MM.1S (cell line): Measurements from ENCODE around the gene OR52K1.

Experiments
- DNase-seq: peaks from one replicate; pipeline ENCODE4 v3.0.0-alpha.2; 2015
- H2AFZ ChIP-seq: fragments of 300-600 bp; sonication (generic); 2 replicates; pipeline ENCODE4 v1.6.0; 2016; ENCODE audit warnings: antibody characterized with exemption, low read length
- H3F3A ChIP-seq: fragments of 300-600 bp; sonication (generic); 2 replicates; pipeline ENCODE4 v1.6.1; 2016; ENCODE audit warnings: mild to moderate bottlenecking, antibody characterized with exemption, low read length, moderate library complexity, mixed read lengths; ENCODE audit not compliant: insufficient read depth
- H3K27ac ChIP-seq: fragments of 300-600 bp; sonication (generic); 2 replicates; pipeline ENCODE4 v1.5.1; 2016; ENCODE audit warnings: mild to moderate bottlenecking, low read length
- H3K27me3 ChIP-seq: fragments of 300-600 bp; sonication (generic); replicated peaks from 2 replicates; pipeline ENCODE4 v1.6.0; 2016; ENCODE audit warnings: low read length; ENCODE audit not compliant: insufficient read depth
- H3K36me3 ChIP-seq: fragments of 300-600 bp; sonication (generic); replicated peaks from 2 replicates; pipeline ENCODE4 v1.6.1; 2016; ENCODE audit warnings: mild to moderate bottlenecking, low read length, mixed read lengths; ENCODE audit not compliant: insufficient read depth
- H3K4me1 ChIP-seq: fragments of 300-600 bp; sonication (generic); 2 replicates; pipeline ENCODE4 v1.6.1; 2016; ENCODE audit warnings: low read length, mixed read lengths
- H3K4me2 ChIP-seq: fragments of 300-600 bp; sonication (generic); 2 replicates; pipeline ENCODE4 v1.6.0; 2016; ENCODE audit warnings: low read depth, low read length
- H3K4me3 ChIP-seq: fragments of 300-600 bp; sonication (generic); 2 replicates; pipeline ENCODE4 v1.5.1; 2016; ENCODE audit warnings: low read length, mixed read lengths
- H3K79me2 ChIP-seq: fragments of 300-600 bp; sonication (generic); 2 replicates; pipeline ENCODE4 v1.6.1; 2016; ENCODE audit warnings: mixed run types, low read length, mixed read lengths
- H3K9ac ChIP-seq: fragments of 300-600 bp; sonication (generic); 2 replicates; pipeline ENCODE4 v1.6.1; 2016; ENCODE audit warnings: low read length, mixed read lengths
- H3K9me2 ChIP-seq: fragments of 300-600 bp; sonication (generic); replicated peaks from 2 replicates; pipeline ENCODE4 v1.6.1; 2016; ENCODE audit warnings: mild to moderate bottlenecking, low read length, mixed read lengths; ENCODE audit not compliant: insufficient read depth
- H3K9me3 ChIP-seq: fragments of 300-600 bp; sonication (generic); replicated peaks from 2 replicates; pipeline ENCODE4 v1.6.1; 2016; ENCODE audit warnings: mild to moderate bottlenecking, low read length, mixed read lengths; ENCODE audit not compliant: insufficient read depth
- H4K20me1 ChIP-seq: fragments of 300-600 bp; sonication (generic); 2 replicates; pipeline ENCODE4 v1.6.1; 2016; ENCODE audit warnings: mild to moderate bottlenecking, low read length, moderate library complexity, mixed read lengths; ENCODE audit not compliant: insufficient read depth
- EZH2 ChIP-seq: fragments of 300-600 bp; sonication (generic); optimal IDR thresholded peaks from 2 replicates; pipeline ENCODE3; 2017; ENCODE audit warnings: low read depth, mild to moderate bottlenecking, antibody characterized with exemption, low read length, mixed read lengths
- EZH2phosphoT487 ChIP-seq: fragments of 300-600 bp; sonication (generic); IDR thresholded peaks from 2 replicates; pipeline ENCODE4 v1.6.1; 2018; ENCODE audit warnings: antibody characterized with exemption, low read length
- TF ChIP-seq, protein P1 (sequence below): fragments of 300-600 bp; sonication (generic); IDR thresholded peaks from 2 replicates; pipeline ENCODE4 v1.5.1; 2016; ENCODE audit warnings: antibody characterized with exemption, low read length, mixed read lengths

The OR52K1 gene

DNA sequence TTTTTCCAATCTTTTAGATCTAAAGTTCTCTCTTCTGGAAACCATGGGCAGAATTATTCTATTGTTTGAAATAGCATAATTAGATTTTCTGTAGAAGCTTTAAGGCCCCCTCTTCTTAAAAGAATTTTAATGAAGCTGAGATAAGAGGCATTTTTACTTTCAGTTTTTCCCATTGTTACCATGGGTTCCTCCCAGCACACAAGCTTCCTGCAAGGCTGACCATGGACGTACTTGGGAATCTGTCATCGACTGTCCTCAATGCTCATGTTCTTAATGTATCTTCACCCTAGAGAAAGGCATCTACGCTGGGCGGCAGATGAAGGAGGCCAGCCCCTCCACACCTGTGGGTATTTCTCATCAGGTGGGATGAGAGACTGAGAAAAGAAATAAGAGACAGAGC, 22.3 kb upstream of the OR52K1 start:
- TF ChIP-seq EZH2phosphoT487 (no peak), EZH2 (no peak)
- TF ChIP-seq, protein P1, sequence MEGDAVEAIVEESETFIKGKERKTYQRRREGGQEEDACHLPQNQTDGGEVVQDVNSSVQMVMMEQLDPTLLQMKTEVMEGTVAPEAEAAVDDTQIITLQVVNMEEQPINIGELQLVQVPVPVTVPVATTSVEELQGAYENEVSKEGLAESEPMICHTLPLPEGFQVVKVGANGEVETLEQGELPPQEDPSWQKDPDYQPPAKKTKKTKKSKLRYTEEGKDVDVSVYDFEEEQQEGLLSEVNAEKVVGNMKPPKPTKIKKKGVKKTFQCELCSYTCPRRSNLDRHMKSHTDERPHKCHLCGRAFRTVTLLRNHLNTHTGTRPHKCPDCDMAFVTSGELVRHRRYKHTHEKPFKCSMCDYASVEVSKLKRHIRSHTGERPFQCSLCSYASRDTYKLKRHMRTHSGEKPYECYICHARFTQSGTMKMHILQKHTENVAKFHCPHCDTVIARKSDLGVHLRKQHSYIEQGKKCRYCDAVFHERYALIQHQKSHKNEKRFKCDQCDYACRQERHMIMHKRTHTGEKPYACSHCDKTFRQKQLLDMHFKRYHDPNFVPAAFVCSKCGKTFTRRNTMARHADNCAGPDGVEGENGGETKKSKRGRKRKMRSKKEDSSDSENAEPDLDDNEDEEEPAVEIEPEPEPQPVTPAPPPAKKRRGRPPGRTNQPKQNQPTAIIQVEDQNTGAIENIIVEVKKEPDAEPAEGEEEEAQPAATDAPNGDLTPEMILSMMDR: no peak
- H3K27ac ChIP-seq: no peak overlapping the region

DNA sequence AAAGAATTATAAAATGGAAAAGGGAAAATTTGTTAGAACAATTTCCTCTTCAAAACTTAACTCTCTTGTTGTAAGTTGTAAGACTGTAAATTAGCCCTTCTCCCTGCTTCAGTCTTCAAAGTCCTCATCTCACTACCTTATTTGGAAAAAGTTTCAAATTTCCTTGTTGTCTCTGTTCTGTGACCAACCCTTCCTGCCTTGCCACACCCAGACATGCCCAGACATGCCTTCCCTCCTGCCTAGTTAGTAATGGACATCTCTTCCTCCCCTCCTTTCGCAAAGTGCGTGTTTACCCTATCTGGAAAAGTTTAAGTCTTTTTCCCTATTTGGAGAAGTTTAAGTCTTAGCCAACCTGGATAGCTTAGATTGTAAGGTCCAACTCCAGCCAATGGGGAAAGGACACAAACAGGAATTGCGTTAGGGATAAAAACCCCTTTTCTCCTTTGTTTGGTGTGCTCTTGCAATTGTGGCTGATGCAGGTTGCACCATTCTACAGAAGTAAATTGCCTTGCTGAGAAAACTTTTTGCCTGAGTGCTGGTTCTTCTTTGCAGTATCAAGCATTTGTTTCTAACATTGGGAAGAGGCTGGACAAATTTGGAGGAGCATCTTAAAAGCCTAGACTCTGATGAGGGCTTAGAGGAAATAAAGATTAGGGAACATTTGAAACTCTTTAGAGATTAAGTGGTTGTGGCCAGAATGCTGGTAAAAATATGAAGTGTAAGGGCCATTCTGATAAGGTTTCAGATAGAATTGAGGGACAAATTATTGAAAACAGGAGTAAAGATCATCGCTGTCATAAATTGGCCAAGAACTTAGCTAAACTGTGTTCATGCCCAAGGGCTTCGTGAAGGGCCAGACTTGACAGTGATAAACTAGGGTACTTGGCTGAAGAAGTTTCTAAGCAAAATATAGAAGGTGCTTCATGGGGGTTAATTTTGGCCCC, 18.0 kb upstream of the OR52K1 start:
- Histone ChIP-seq H4K20me1 (no peaks in the 10 kb centered on the region), H3K4me3 (no peak overlapping the region), H3K4me1 (no peaks in the 10 kb centered on the region), H3K36me3 (no peaks in the 10 kb centered on the region), H3K9me3 (no peaks in the 10 kb centered on the region), H3K4me2 (no peak overlapping the region), H3K79me2 (no peaks in the 10 kb centered on the region), H3K27me3 (no peaks in the 10 kb centered on the region), H3F3A (no peaks in the 10 kb centered on the region), H3K9ac (no peak overlapping the region), H3K27ac (no peak overlapping the region), H2AFZ (no peak overlapping the region), H3K9me2 (no peaks in the 10 kb centered on the region)
- TF ChIP-seq EZH2: no peak
- TF ChIP-seq EZH2phosphoT487: no peak
- TF ChIP-seq, protein P1: no peak
- DNase-seq: no peak

More for the DNA sequence above, 22.3 kb upstream of the OR52K1 start:
- Histone ChIP-seq H3K36me3 (no peaks in the 10 kb centered on the region), H3K9me3 (no peaks in the 10 kb centered on the region), H3K79me2 (no peaks in the 10 kb centered on the region), H3K27me3 (no peaks in the 10 kb centered on the region), H3K4me1 (no peaks in the 10 kb centered on the region), H2AFZ (no peak overlapping the region), H3K9ac (no peak overlapping the region), H3K9me2 (no peaks in the 10 kb centered on the region), H4K20me1 (no peaks in the 10 kb centered on the region), H3K4me2 (no peak overlapping the region), H3K4me3 (no peak overlapping the region), H3F3A (no peaks in the 10 kb centered on the region)
- DNase-seq: no peak

DNA sequence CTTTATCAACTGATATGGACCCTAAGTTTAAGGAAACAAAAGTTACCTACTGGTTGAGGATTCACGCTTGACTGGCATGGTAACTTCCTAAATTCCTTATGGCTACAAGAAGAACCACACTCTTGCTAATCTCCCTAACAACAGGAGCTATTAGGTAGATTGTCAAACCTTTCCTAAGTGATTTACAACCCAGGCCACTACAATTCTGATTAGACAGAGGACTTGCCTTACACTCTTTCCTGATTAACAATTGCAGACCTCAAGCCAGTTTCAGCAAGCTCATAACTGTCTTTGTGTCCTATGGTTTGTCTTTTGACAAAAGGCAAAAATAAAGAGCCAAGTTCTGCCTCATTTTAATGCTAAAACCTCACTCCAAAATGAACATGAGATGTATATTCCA, 17.0 kb upstream of the OR52K1 start:
- no peak for DNase-seq
- H4K20me1 ChIP-seq: no peaks in the 10 kb centered on the region
- TF ChIP-seq, protein P1: no peak
- no peak for TF ChIP-seq EZH2phosphoT487
- TF ChIP-seq EZH2: no peak

More for the DNA sequence above, 17.0 kb upstream of the OR52K1 start:
- Histone ChIP-seq H3F3A (no peaks in the 10 kb centered on the region), H3K9me3 (no peaks in the 10 kb centered on the region), H3K27me3 (no peaks in the 10 kb centered on the region), H2AFZ (no peak overlapping the region), H3K36me3 (no peaks in the 10 kb centered on the region), H3K79me2 (no peaks in the 10 kb centered on the region), H3K9ac (no peak overlapping the region), H3K27ac (no peak overlapping the region), H3K4me2 (no peak overlapping the region), H3K4me1 (no peaks in the 10 kb centered on the region), H3K4me3 (no peak overlapping the region), H3K9me2 (no peaks in the 10 kb centered on the region)
